Left ventricle myocardium inferior (tissue), 1 donor: ENCODE data around the gene HEXD. TPM values are rescaled to one million over a fixed set of nuclear protein-coding genes. Genes with fewer than 3 reads are reported as not detected.

Experiments
- DNase-seq: peaks from one replicate; pipeline ENCODE4 v3.0.0-alpha.2; 2020
- H3K27ac ChIP-seq: fragments of 200-600 bp; replicated peaks from 2 replicates; pipeline ENCODE4 v1.8.0; 2021
- H3K27me3 ChIP-seq: fragments of 200-600 bp; 2 replicates; pipeline ENCODE4 v1.8.0; 2021; ENCODE audit warnings: low read depth
- H3K36me3 ChIP-seq: fragments of 200-600 bp; 2 replicates; pipeline ENCODE4 v1.8.0; 2021
- H3K4me1 ChIP-seq: fragments of 200-600 bp; 2 replicates; pipeline ENCODE4 v1.8.0; 2021
- H3K4me3 ChIP-seq: fragments of 200-600 bp; 2 replicates; pipeline ENCODE4 v1.8.0; 2021; ENCODE audit warnings: mild to moderate bottlenecking, moderate library complexity
- H3K9me3 ChIP-seq: fragments of 200-600 bp; replicated peaks from 2 replicates; pipeline ENCODE4 v1.8.0; 2021
- CTCF ChIP-seq: fragments of 200-600 bp; IDR thresholded peaks from 2 replicates; pipeline ENCODE4 v1.8.0; 2021; ENCODE audit warnings: antibody characterized with exemption, mild to moderate bottlenecking, borderline replicate concordance
- intact Hi-C: fragments of 100-400 bp; cut with micrococcal nuclease; formaldehyde crosslinking; loops from one replicate; pipeline ENCODE4 v1.11.0; 2022
- total RNA-seq: library from RNA; stranded (reverse); fragmentation: NEBNext Ultra II Directional; extraction: Animal tissue kit (Norgen Biotek cat#: 25700); gene quantifications from one replicate; pipeline ENCODE4 v1.2.1, GENCODE V29; 2021
- donor health status: DM: no; HTN: yes; CAD: no; lungs with severe emphysema.

HEXD gene
- total RNA-seq, 1 donor from 2014 or later = 14.1 TPM

DNA sequence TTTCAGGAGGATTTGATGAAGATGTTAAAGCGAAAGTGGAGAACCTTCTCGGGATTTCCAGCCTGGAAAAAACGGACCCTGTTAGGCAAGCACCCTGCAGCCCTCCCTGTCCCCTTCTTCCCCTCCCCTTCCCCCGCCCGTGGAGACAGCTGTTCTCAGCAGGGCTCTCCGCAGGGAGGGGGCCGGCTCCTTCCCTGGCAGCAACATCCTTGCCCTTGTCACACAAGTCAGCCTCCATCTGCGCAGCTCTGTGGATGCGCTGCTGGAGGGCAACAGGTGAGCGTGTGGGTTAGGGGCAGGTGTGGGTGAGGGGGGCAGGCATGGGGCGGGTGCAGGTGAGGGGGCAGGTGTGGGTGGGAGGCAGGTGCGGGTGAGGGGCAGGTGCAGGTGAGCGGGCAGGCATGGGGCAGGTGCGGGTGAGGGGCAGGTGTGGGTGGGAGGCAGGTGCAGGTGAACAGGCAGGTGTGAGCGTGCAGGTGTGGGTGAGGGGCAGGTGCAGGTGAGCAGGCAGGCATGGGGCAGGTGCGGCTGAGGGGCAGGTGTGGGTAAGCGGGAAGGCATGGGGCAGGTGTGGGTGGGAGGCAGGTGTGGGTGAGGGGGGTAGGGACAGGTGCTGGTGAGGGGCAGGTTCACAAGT lies 23.0 kb downstream of the HEXD start:
- H3K4me1 ChIP-seq = peaks cover 12% of the 10 kb centered on the region
- peaks cover 35% of the 10 kb centered on the region for H3K36me3 ChIP-seq

DNA sequence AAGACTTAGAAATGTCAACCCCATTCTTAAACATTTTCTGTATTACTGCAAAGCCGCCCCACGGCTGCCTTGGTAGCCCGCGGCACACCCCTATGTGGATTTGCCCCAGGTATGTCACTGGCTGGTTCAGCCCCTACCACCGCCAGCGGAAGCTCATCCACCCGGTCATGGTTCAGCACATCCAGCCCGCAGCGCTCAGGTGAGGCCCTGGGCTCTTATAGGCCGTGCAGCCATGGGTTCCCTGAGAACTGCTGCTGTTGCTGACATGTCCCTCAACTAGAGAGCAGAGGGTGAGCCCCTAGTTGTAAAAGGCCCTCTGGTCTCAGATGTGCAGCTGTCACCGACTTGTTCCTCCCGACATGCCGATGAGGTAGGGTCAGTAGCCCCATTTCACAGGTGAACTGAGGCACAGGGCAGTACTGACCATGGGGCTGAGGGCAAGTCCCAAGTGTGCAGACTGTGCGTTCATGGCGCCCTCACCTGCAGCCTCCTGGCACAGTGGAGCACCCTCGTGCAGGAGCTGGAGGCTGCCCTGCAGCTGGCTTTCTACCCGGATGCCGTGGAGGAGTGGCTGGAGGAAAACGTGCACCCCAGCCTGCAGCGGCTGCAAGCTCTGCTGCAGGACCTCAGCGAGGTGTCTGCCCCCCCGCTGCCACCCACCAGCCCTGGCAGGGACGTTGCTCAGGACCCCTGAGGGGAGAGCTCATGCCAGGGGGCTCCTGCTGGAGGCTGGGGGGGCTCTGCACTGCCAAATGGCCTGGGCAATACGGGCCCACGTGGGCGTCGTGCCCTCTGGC lies 23.7 kb downstream of the HEXD start:
- Histone ChIP-seq H3K27ac (no peak overlapping the region), H3K36me3 (peaks cover 34% of the 10 kb centered on the region), H3K27me3 (no peaks in the 10 kb centered on the region), H3K4me1 (peaks cover 15% of the 10 kb centered on the region), H3K9me3 (no peaks in the 10 kb centered on the region), H3K4me3 (no peak overlapping the region)
- intact Hi-C loops = no loop called here
- DNase-seq = no peak
- TF ChIP-seq CTCF = no peak

More for the DNA sequence above, 23.0 kb downstream of the HEXD start:
- no peak for DNase-seq
- H3K27me3 ChIP-seq = no peaks in the 10 kb centered on the region
- H3K9me3 ChIP-seq = no peaks in the 10 kb centered on the region
- no peak overlapping the region for H3K4me3 ChIP-seq
- TF ChIP-seq CTCF = no peak
- intact Hi-C loops = no loop called here
- no peak overlapping the region for H3K27ac ChIP-seq

DNA sequence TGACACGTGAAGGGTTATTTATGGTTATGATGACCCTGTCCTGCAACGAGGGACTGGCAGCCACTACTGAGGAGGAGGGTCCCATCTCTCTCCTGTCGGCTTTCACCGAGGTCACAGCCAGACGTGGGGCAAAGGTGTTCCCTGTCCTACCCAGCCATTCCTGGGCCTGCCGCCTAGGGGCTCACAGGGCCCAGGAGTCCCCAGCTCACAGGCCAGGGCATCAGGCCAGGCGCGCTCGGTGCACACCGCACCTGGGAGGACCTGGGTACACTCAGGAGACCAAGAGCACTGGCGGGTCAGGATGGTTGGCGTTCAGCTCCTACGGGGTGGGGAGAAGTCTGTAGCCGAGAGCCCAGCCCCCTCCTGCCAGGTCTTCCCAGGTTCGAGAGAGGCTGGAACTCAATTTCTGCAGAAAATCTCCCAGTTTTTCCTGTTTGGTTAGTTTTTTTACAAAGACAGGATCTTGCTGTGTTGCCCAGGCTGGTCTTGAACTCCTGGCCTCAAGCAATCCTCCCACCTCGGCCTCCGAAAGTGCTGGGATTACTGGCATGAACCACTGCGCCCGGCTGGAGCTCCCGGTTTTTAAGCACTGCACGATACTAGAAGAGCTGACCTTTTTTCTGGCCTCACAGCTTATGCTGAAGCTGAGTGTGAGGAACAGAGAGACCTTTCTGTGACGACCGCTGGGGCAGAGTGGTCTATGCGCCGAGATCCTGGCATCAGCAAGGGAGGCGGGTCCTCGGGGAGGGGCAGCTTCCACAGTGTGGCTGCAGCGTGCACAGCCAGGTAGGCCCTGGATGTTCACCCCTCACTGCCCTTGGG lies 24.7 kb downstream of the HEXD start:
- no peaks in the 10 kb centered on the region for H3K27me3 ChIP-seq
- DNase-seq = no peak
- peaks cover 25% of the 10 kb centered on the region for H3K36me3 ChIP-seq
- H3K4me1 ChIP-seq = peaks cover 15% of the 10 kb centered on the region
- H3K27ac ChIP-seq = no peak overlapping the region
- H3K9me3 ChIP-seq = no peaks in the 10 kb centered on the region
- H3K4me3 ChIP-seq = no peak overlapping the region
- TF ChIP-seq CTCF = no peak
- intact Hi-C loops = no loop called here

- intact Hi-C loops = no loop called here
- peaks cover 15% of the 10 kb centered on the region for H3K4me1 ChIP-seq
- no peak overlapping the region for H3K27ac ChIP-seq
- no peaks in the 10 kb centered on the region for H3K27me3 ChIP-seq
- H3K9me3 ChIP-seq = no peaks in the 10 kb centered on the region
- no peak overlapping the region for H3K4me3 ChIP-seq
- no peak for DNase-seq
- peaks cover 25% of the 10 kb centered on the region for H3K36me3 ChIP-seq
- no peak for TF ChIP-seq CTCF
Observed at GRCh38 chr17:82443465-82444283, 25.5 kb downstream of the HEXD start.

- peaks cover 25% of the 10 kb centered on the region for H3K36me3 ChIP-seq
- H3K4me1 ChIP-seq = peaks cover 20% of the 10 kb centered on the region
- H3K9me3 ChIP-seq = no peaks in the 10 kb centered on the region
- no peak overlapping the region for H3K4me3 ChIP-seq
- intact Hi-C loops = no loop called here
- no peak for TF ChIP-seq CTCF
- H3K27me3 ChIP-seq = no peaks in the 10 kb centered on the region
- no peak for DNase-seq
- peak overlapping the region; percentile 12 for H3K27ac ChIP-seq
Observed at GRCh38 chr17:82444284-82444893, 26.2 kb downstream of the HEXD start.
